Measurements from ENCODE around the gene CPPED1.

DNA sequence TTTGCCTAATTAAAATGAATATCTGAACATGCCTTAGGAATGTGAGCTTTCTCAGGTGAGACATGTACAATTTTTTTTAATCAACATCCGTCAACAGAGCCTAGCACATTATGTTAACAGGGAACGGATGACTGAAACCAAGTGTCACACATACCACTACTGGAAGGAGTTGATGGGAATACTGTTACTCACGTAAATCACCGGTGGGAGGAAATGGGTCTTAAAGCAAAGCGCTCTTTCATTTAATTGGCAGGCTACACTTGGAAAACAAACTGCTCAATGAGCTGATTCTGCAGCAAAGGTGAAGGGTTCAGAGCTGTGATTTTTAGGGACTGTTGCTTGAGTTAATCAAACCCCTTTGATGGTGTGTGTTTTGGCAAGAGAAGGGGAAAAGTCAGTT, 4.8 kb downstream of the CPPED1 start:
- TF ChIP-seq, protein P1, sequence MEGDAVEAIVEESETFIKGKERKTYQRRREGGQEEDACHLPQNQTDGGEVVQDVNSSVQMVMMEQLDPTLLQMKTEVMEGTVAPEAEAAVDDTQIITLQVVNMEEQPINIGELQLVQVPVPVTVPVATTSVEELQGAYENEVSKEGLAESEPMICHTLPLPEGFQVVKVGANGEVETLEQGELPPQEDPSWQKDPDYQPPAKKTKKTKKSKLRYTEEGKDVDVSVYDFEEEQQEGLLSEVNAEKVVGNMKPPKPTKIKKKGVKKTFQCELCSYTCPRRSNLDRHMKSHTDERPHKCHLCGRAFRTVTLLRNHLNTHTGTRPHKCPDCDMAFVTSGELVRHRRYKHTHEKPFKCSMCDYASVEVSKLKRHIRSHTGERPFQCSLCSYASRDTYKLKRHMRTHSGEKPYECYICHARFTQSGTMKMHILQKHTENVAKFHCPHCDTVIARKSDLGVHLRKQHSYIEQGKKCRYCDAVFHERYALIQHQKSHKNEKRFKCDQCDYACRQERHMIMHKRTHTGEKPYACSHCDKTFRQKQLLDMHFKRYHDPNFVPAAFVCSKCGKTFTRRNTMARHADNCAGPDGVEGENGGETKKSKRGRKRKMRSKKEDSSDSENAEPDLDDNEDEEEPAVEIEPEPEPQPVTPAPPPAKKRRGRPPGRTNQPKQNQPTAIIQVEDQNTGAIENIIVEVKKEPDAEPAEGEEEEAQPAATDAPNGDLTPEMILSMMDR (IDR thresholded peaks at IDR 0.05) = no peak
- TF ChIP-seq POLR2AphosphoS5 (IDR thresholded peaks at IDR 0.05) = no peak

All from gastroesophageal sphincter (tissue), 3 donors.